D721Med (cell line): ENCODE results near the gene TYSND1.

Experiments
- DNase-seq: peaks from one replicate; pipeline ENCODE4 v3.0.0; 2011; ENCODE audit warnings: low spot score; ENCODE audit not compliant: insufficient read length
- FAIRE-seq: peaks from 2 replicates; lab custom pipeline; 2011; peaks lifted over from hg19 to GRCh38; lab: Jason Lieb, UNC
- TF ChIP-seq, protein P1 (sequence below): IDR thresholded peaks from 2 replicates; pipeline ENCODE4 v1.5.1; 2012; ENCODE audit warnings: mild to moderate bottlenecking, control low read depth; ENCODE audit not compliant: insufficient read depth; ENCODE audit errors: missing control alignments

The TYSND1 gene

DNA sequence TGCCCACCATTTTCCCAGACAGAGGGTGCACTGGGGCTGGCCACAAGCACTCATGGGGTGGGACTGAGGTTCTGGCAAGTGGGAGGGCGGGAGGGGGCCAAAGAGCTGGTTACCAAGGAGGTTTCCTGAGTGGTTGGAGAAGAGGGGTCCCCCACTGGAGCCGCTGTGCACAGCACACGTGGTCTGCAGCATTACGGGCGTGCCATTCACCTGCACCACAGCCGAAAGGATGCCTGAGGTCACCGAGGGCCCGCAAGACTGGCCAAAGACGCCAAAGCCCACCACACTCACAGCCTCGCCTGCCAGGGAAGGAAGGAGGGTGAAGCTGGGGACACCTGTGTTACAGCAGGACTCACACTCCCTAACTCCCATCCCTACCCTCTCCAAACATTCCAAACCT is 3.9 kb downstream of the TYSND1 start:
- FAIRE-seq (no peak), DNase-seq (no peak)
- TF ChIP-seq, protein P1, sequence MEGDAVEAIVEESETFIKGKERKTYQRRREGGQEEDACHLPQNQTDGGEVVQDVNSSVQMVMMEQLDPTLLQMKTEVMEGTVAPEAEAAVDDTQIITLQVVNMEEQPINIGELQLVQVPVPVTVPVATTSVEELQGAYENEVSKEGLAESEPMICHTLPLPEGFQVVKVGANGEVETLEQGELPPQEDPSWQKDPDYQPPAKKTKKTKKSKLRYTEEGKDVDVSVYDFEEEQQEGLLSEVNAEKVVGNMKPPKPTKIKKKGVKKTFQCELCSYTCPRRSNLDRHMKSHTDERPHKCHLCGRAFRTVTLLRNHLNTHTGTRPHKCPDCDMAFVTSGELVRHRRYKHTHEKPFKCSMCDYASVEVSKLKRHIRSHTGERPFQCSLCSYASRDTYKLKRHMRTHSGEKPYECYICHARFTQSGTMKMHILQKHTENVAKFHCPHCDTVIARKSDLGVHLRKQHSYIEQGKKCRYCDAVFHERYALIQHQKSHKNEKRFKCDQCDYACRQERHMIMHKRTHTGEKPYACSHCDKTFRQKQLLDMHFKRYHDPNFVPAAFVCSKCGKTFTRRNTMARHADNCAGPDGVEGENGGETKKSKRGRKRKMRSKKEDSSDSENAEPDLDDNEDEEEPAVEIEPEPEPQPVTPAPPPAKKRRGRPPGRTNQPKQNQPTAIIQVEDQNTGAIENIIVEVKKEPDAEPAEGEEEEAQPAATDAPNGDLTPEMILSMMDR, result no peak

DNA sequence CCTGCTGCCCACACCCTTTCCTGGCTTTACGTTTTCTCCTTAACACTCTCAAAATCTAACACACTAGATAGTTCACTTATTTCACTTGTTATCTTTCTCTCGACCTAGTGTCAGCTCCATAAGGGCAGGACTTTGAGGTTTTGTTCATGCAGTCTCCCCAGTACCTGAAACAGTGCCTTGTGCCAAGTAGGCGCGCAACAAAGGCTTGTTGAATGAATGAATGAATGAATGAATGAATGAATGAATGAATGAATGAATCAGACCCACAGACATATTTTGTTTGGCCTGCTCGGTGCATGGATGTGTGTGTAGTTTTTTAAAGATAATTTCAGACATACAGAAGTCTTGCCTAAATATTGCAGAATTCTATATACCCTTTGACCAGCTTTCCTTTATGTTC is 6.2 kb downstream of the TYSND1 start:
- TF ChIP-seq, protein P1, result no peak
- FAIRE-seq (no peak), DNase-seq (no peak)

DNA sequence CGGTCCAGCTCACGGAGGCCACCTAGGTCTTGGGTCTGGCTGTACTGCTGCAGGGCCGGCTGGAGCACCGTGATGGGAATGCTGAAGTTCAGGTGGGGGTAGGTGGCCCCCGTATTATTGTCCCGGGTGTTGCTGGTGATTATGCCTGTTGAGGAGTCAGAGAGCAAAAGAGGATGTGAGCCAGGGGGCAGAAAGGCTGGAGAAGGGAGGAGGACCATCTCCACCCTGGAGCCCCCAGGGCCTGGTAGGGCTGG is 6.6 kb downstream of the TYSND1 start:
- TF ChIP-seq, protein P1, result no peak
- no peak for DNase-seq
- no peak for FAIRE-seq

DNA sequence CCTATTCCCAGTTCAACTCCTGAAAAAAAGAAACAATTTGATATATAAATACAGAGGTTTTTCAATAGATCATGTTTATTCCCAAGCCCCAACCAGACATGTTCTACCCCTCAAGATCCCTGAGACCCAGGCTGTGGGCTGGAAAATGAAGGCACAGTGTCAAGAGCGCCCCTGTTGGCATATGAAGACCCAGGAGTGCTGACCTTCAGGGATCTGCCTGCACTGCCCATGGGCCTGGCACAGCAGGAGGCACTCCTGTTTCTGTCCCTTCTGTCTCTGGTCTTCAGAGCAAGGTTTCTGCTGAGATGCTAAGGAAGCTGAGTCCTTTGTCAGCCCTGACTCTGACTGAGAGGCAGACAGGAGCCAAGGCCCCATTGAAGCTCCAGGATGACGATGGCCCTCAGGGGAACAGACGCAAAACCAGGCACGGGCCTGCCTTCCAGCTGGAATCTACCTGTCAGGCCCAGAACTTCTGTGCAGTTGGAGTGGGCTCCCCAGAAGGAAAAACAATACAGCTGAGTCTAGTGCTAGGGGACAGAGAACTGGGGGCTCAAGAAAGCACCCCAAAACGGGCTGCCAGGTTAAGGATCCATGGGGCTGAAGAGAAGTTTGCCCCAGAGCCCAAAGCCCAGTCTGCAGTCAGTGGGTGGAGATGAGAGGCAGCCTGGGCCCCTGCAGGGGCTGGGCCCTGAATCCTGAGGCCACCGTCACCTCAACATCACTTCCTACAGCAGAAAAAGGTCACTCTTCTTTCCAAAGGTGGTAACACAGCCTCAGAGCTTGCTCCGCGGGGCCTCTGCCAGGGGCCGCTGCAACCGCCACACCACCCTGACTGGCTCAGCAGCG is 7.1 kb downstream of the TYSND1 start:
- FAIRE-seq, result no peak
- TF ChIP-seq, protein P1, result no peak
- DNase-seq, result no peak

DNA sequence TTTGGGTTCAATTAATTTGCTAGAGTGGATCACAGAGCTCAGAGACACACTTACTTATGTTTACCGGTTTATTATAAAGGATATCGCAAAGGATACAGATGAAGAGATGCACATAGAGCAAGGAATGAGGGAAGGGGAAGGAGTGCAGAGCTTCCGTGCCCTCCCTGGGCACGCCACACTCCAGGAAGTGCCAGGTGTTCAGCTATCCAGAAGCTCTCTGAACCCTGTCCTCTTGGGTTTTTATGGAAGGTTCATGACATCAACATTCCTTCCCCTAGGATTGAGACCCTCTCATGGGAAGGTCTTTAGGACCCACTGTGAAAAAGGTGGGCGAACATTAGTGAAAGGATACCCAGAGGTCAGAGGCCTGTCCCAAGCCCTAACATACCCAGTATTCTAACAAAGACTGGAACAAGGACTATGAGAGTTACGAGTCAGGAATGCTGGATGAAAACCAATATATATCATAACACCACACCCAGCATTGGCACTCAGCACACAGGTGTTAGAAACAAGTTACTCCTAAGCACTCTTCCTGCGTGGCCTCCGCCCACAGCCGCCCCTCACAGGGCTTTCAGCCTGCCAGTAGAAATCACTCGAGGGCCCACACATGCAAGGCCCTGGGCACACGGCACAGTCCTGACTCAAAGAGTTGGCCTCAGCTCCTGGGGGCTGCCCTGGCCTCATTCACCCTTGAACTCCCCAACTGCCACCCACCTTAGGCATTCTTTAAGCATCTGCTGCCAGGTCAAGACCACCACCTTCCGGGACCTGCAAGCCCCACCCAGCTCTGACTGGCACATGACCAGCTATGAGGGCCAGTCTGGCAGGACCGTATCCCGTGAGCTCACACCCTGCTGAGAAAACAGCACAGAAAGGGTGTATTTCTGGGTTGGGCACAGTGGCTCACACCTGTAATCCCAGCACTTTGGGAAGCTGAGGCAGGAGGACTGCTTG is 8.3 kb downstream of the TYSND1 start:
- DNase-seq, result no peak
- no peak for FAIRE-seq

DNA sequence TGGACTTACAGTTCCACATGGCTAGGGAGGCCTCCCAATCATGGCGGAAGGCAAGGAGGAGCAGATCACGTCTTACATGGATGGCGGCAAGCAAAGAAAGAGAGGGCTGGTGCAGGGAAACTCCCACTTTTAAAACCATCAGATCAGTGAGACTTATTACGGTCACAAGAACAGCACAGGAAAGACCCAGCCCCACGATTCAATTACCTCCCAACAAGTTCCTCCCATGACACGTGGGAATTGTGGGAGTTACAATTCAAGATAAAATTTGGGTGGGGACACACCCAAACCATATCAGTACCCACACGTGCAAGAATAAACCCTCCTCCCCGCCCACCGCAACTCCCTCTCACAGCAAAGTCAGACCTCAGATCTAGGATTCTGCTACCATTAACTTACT is 9.4 kb downstream of the TYSND1 start:
- DNase-seq (no peak), FAIRE-seq (no peak)
- TF ChIP-seq, protein P1, result no peak

More for the DNA sequence above, 8.3 kb downstream of the TYSND1 start:
- TF ChIP-seq, protein P1, result no peak
